Neuron (in vitro differentiated cells): ENCODE results near the gene TSC22D3.

Experiments
- H2AFZ ChIP-seq: one replicate; pipeline ENCODE4 v1.6.1; 2013; ENCODE audit warnings: low read depth, mild to moderate bottlenecking, inconsistent platforms, low read length, moderate library complexity
- H3K27me3 ChIP-seq: one replicate; pipeline ENCODE4 v1.6.1; 2013; ENCODE audit warnings: low read length; ENCODE audit not compliant: insufficient read depth
- H3K36me3 ChIP-seq: one replicate; pipeline ENCODE4 v1.6.1; 2013; ENCODE audit warnings: low read length; ENCODE audit not compliant: insufficient read depth
- H3K4me1 ChIP-seq: one replicate; pipeline ENCODE4 v1.6.1; 2013; ENCODE audit warnings: low read length; ENCODE audit not compliant: insufficient read depth
- H3K4me3 ChIP-seq: 2 replicates; pipeline ENCODE4 v1.5.1; 2013; ENCODE audit warnings: mild to moderate bottlenecking, low read length, moderate library complexity
- H3K9me3 ChIP-seq: one replicate; pipeline ENCODE4 v1.6.1; 2013; ENCODE audit warnings: low read length

Gene TSC22D3

DNA sequence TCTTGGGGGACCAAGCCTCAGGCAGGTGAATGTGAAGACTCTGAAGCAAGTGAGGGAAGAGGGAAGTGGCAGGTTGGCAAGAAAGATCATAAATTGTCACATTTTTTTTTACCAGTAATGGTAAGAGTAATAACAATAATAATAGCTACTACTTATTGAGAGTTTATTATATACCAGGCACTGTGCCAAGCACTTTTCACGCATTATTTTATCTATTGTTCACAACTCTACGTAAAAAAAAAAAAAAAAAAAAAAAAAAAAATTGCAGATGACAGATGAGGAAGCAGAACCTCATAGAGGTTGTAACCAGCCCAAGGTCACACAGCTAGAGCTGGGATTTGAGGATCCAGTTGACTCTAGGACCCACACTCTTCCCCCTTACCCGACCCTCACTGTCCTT is 40.9 kb downstream of the TSC22D3 start:
- H3K4me1 ChIP-seq: no peaks in the 10 kb centered on the region
- H3K27me3 ChIP-seq: peaks cover 7% of the 10 kb centered on the region
- no peak overlapping the region for H2AFZ ChIP-seq
- H3K9me3 ChIP-seq: no peaks in the 10 kb centered on the region
- no peak overlapping the region for H3K4me3 ChIP-seq
- H3K36me3 ChIP-seq: no peaks in the 10 kb centered on the region

DNA sequence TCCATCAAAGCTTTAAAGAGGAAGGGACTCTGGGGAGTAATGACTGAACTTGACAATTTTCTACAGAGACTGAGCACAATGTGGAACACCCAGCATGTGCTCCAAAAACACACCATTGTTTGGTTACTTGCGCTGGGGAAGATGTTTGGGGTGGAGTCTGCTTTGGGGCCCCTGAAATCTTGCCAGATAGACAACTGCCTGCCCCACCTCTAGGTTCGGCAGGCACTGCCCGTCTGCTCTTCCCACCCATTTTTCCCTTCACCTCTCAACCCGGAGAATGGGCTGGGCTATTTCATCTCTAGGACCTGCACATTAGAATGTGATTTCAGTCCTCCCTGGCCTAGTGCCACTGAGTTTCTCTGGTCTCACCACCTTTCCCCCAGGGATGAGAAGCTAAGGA is 41.9 kb downstream of the TSC22D3 start:
- Histone ChIP-seq H2AFZ (no peak overlapping the region), H3K4me3 (no peak overlapping the region), H3K27me3 (peaks cover 7% of the 10 kb centered on the region), H3K9me3 (no peaks in the 10 kb centered on the region), H3K4me1 (no peaks in the 10 kb centered on the region), H3K36me3 (no peaks in the 10 kb centered on the region)

DNA sequence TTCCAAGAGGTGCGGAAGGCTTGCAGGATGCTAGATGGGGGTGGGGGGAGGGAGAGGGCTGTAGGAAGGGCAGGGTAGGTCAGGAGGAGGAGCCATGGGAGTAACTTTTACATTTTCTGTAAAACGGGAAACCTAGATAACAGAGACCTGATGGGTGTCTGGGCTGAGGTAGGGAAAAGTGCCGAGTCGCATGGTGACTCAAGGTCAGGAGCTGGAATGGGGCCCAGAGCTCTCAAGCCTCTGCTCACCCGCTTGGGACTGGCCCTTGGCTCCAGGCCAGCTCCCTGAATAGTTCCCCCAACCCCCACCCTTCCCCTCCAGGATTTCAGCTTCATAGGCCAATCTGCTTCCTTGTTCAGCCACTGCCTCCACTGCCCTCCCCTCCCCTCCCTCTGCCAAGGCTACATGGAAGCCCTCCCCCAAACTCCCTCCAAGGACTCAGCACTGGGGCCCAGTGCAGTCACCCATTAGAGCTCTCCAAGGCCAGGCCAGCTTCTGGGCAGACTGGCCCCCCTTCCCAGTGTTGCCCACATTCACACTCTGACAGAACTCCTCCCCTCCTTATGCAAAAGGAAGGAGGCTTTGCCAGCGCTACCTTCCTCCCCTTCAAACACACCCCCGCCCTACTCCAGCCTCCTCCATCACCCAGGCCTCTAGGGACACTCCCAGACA is 43.6 kb downstream of the TSC22D3 start:
- Histone ChIP-seq H3K27me3 (peaks cover 7% of the 10 kb centered on the region), H3K4me3 (no peak overlapping the region), H3K9me3 (no peaks in the 10 kb centered on the region), H2AFZ (no peak overlapping the region), H3K36me3 (no peaks in the 10 kb centered on the region), H3K4me1 (no peaks in the 10 kb centered on the region)

- Histone ChIP-seq H3K4me3 (no peak overlapping the region), H3K4me1 (no peaks in the 10 kb centered on the region), H3K9me3 (no peaks in the 10 kb centered on the region), H2AFZ (no peak overlapping the region), H3K27me3 (peaks cover 7% of the 10 kb centered on the region), H3K36me3 (no peaks in the 10 kb centered on the region)
These were observed 44.4 kb downstream of the TSC22D3 start for GRCh38 chrX:107730991-107731766.

DNA sequence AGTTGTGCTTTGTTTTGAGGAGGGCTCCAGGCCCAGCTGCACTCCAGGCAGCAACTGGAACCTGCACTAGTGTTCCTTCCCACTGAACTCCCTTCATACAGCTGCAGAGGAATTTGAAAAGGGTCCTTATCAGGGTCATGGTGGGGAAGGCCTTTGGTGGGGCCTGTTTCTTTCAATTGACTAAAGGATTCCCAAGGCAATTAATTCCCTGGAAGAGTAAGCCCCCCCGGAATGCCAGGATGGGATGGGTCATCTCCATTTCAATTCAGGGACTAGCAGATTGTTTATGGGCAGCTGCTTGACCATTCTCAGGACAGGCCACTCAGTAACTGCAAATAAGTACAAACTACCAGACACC is 45.3 kb downstream of the TSC22D3 start:
- no peak overlapping the region for H2AFZ ChIP-seq
- no peak overlapping the region for H3K4me3 ChIP-seq
- no peaks in the 10 kb centered on the region for H3K9me3 ChIP-seq
- peaks cover 7% of the 10 kb centered on the region for H3K27me3 ChIP-seq
- H3K36me3 ChIP-seq: no peaks in the 10 kb centered on the region
- no peaks in the 10 kb centered on the region for H3K4me1 ChIP-seq

GRCh38 chrX:107729558-107730297 is 45.9 kb downstream of the TSC22D3 start:
- H3K36me3 ChIP-seq: no peaks in the 10 kb centered on the region
- no peaks in the 10 kb centered on the region for H3K4me1 ChIP-seq
- H2AFZ ChIP-seq: no peak overlapping the region
- no peak overlapping the region for H3K4me3 ChIP-seq
- no peaks in the 10 kb centered on the region for H3K9me3 ChIP-seq
- peaks cover 7% of the 10 kb centered on the region for H3K27me3 ChIP-seq

DNA sequence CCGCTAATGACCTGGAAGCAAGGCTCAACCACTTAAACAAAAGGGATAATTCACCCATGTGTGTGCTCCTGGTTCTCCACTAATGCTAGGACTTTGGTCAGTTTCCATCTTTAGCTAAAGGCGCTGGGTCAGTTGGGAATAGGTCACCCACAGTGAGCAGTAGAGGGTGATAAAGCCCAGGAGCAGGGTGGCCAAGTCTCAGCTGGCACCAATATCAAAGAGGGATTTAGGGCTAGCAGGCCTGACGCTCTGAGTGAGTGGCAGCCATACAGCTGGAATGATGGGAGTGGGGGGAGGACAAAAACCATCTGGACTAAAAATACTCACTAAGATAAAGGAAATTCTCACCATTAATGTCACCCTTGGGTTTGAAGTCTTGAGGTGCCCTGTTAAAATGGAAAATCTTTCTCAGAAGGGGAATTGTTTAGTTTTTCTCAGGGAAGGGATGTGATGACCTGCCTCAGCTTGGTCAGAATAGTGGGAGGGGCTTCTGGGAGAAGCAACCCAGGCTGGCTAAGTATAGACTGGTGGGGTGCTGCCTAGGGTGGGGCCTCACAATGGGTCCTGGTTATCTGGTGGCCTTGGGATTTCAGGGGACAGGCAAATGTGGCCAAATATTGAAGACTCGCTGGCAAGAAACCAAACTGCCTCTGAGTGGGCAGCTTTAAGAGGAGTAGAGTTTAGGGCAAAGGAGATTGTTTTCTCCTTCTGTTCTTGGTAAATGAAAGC is 47.1 kb downstream of the TSC22D3 start:
- no peak overlapping the region for H3K4me3 ChIP-seq
- no peaks in the 10 kb centered on the region for H3K9me3 ChIP-seq
- H3K36me3 ChIP-seq: no peaks in the 10 kb centered on the region
- no peak overlapping the region for H2AFZ ChIP-seq
- peaks cover 6% of the 10 kb centered on the region for H3K27me3 ChIP-seq
- no peaks in the 10 kb centered on the region for H3K4me1 ChIP-seq

DNA sequence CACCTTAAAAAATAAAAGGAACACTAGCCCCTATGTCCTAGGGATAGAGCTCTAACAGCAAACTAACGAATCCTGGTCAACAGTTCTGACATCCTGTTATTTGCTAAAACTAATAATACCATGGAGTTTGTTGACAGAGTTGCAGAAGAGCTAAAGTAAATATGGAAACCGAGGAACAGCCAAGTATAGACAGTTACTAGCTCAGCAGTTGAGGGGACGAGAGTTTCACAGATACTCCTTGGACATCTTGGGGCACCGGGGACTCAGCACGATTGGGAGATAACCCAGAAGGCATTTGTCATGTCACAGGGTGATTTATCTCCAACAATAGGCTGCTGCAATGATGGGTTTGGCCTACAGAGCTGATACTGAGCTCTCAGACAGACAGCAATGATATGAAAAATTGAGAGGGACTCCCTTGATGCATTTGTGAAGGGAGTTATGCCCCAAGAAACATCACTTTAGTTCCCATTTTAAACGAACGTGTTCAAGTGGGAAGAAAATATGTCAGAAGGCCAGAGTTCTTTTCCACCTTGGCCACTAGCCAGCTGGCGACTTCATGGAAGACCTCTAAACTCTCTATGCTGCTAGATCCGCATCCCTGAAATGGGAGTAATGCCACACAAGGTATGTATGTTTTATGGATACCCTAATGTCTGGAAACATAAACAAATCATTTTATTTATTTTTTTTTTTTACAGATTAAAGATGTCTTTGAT is 48.6 kb downstream of the TSC22D3 start:
- no peaks in the 10 kb centered on the region for H3K4me1 ChIP-seq
- no peaks in the 10 kb centered on the region for H3K36me3 ChIP-seq
- H3K4me3 ChIP-seq: no peak overlapping the region
- peaks cover 10% of the 10 kb centered on the region for H3K27me3 ChIP-seq
- no peak overlapping the region for H2AFZ ChIP-seq
- H3K9me3 ChIP-seq: no peaks in the 10 kb centered on the region

DNA sequence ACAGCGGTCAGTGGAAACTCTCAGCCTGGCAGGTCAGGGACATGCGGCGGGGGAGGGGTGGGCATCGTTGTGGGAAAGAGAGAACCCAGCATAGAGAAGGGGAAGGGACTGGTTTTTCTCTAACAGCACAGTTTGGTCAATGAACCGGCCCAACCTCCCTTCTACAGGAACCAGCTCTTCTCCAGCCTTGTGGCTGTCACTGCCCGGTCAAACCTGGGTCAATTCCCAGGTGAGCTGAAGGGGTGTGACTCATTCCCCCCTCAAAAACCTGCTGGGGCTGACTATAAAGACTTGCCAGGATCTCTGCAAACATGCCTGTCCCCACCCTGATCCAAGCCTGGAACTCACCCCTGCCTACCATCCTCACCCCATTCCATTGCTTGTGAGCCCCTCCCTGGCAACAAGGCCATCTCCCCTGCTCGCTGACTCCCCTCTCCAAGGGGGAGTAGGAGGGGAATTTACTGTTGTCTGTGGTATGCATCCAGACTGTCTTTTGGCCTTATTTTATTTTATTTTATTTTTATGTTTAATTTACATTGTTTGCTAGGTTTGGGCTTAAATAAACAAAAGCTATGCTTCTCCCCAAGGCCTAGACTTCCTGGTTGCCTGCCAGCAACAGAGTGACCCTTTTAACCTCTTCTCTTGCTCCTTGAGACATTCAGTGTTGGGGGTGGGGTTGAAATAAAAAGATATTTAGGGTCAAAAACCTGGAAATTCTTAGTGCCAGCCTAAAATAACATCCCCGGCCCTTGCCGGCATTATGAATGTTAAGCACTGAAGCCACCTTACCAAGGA is 49.6 kb downstream of the TSC22D3 start:
- Histone ChIP-seq H2AFZ (no peak overlapping the region), H3K4me1 (no peaks in the 10 kb centered on the region), H3K36me3 (no peaks in the 10 kb centered on the region)

GRCh38 chrX:107724653-107725052 is 50.9 kb downstream of the TSC22D3 start:
- H2AFZ ChIP-seq: no peak overlapping the region
- no peaks in the 10 kb centered on the region for H3K36me3 ChIP-seq
- H3K9me3 ChIP-seq: no peaks in the 10 kb centered on the region
- H3K27me3 ChIP-seq: peaks cover 9% of the 10 kb centered on the region
- no peaks in the 10 kb centered on the region for H3K4me1 ChIP-seq
- no peak overlapping the region for H3K4me3 ChIP-seq

More for the DNA sequence above, 49.6 kb downstream of the TSC22D3 start:
- peaks cover 10% of the 10 kb centered on the region for H3K27me3 ChIP-seq
- H3K4me3 ChIP-seq: no peak overlapping the region
- no peaks in the 10 kb centered on the region for H3K9me3 ChIP-seq

DNA sequence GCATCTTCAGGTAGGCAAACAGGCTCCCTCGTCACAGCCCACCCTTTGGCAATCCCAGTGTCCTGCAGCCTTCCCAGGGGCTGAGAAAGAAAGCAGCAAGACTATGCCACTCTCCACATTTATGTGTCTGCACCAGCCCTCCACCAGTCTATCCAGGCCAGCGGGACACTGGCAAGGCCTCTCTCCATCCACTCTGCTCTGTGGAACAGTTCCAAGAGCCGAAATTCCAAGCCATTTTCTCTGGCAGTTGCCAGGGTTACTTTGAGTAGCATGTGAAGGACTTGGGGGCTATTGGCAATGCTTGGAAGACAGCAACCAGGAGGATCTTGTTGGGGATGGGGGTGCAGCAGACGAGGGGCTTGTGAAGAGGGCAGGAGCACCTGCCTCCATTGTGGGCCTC is 52.1 kb downstream of the TSC22D3 start:
- peaks cover 9% of the 10 kb centered on the region for H3K27me3 ChIP-seq
- no peaks in the 10 kb centered on the region for H3K4me1 ChIP-seq

More for the DNA sequence above, 52.1 kb downstream of the TSC22D3 start:
- Histone ChIP-seq H3K9me3 (no peaks in the 10 kb centered on the region), H2AFZ (no peak overlapping the region), H3K4me3 (no peak overlapping the region), H3K36me3 (no peaks in the 10 kb centered on the region)
